ENCODE measurements around the gene C5orf58.

C5orf58 gene

DNA sequence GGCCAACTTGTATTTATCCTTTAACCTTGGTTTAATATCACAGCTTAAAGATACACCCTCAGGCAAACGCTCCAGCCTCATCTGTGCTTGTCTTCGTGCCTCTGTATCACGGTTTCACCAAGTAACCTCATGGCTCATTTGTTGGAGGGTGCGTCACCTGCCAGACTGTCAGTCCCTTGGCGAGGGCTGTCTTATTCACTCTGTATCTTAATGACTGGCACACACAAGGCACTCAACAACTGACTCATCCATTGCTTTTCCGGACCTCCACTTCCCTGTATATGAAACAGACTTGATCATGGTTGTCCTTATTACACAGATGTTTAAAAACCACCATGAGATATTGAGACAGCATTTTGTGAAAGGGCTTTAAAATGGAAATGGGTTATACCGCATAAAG lies 36.8 kb downstream of the C5orf58 start:
- Histone ChIP-seq H3K27me3 (ENCODE audit: insufficient read depth, low read length) (peaks cover 27% of the 10 kb centered on the region), H3K36me3 (ENCODE audit: insufficient read depth, low read length) (no peaks in the 10 kb centered on the region), H2AFZ (ENCODE audit: low read length, unreplicated experiment) (no peak overlapping the region), H3K4me3 (ENCODE audit: low read depth, low read length) (no peak overlapping the region), H3K4me1 (ENCODE audit: control insufficient read depth, insufficient read depth, low read length, unreplicated experiment) (no peaks in the 10 kb centered on the region), H3K79me2 (ENCODE audit: control insufficient read depth, insufficient read depth, low read length, unreplicated experiment) (no peaks in the 10 kb centered on the region), H3K27ac (ENCODE audit: low read depth, low read length) (no peak overlapping the region)

DNA sequence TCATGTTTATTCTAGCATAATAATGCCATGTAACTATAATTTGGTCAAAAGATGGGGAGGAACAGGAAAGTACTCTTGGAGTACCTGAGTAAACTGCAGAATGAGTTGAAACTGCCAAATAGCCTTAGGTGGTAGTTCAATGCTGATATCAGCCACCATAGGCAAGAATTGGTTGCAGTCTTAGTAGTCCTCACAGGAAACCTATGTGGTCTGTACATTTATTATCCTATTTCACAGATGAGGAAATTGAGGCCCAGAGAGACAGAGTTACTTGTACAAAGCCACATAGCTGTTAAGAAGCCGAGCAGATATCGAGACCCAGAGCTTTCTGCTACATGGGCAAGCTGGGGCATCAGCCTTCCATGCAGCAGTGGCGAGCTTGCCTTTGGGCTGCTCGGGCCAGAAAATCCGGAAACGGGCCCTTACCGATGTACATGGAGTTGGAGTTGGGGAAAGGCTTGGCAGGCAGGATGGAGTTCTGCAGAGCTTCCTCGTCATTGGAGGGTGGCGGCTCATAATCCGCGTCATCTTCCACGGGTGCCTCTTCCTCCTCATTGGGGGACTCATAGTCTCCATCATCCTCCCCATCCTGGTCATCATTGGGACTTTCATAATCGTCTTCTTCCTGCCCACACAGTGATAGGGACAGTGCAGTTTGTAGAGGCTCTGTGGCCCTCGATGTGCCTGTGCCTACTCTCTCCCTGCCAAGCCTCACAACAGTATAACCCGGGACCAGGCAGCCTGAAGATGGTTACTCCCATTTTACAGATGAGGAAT lies 37.7 kb downstream of the C5orf58 start:
- Histone ChIP-seq H3K79me2 (ENCODE audit: control insufficient read depth, insufficient read depth, low read length, unreplicated experiment) (no peaks in the 10 kb centered on the region), H3K36me3 (ENCODE audit: insufficient read depth, low read length) (no peaks in the 10 kb centered on the region), H2AFZ (ENCODE audit: low read length, unreplicated experiment) (no peak overlapping the region), H3K4me1 (ENCODE audit: control insufficient read depth, insufficient read depth, low read length, unreplicated experiment) (no peaks in the 10 kb centered on the region), H3K27ac (ENCODE audit: low read depth, low read length) (no peak overlapping the region), H3K4me3 (ENCODE audit: low read depth, low read length) (no peak overlapping the region), H3K27me3 (ENCODE audit: insufficient read depth, low read length) (peaks cover 26% of the 10 kb centered on the region)

DNA sequence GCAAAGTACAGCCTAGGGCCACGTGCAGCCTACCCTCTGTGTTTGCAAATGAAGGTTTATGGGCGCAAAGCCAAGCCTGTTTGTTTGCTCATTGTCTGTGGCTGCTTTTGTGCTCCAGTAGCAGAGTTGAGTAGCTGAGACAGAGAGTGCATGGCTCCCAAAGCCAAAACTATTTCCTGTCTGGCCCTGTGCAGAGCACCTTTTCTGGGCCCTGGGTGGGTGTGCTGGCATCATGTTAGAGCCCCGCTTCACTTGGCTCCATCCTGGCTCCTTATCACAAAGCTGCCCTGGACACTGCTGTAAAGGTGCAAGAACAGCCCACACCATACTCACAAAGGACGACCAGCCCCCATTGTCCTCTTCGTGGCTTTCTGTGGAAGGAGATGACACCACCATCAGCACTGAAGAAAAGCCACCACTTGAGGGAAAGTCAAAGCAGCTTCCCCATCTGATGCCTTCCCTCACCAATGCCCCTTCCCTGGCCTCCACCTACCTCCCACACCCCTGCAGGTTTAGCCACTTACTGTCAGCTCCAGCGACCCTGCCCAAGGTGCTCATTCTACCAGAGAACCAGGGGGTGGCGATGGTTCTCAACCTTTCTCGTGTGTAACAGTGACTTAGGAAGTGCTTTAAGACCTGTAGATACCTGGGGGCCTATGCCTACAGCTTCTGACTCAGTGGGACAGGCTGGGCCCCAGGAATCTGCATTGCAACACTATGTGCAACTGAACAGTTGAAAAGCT lies 41.4 kb downstream of the C5orf58 start:
- Histone ChIP-seq H3K27me3 (ENCODE audit: insufficient read depth, low read length) (peaks cover 8% of the 10 kb centered on the region; the same call in 1 of the 2 replicates), H3K4me3 (ENCODE audit: low read depth, low read length) (no peak overlapping the region), H3K36me3 (ENCODE audit: insufficient read depth, low read length) (no peaks in the 10 kb centered on the region), H3K4me1 (ENCODE audit: control insufficient read depth, insufficient read depth, low read length, unreplicated experiment) (no peaks in the 10 kb centered on the region), H2AFZ (ENCODE audit: low read length, unreplicated experiment) (no peak overlapping the region), H3K27ac (ENCODE audit: low read depth, low read length) (no peak overlapping the region), H3K79me2 (ENCODE audit: control insufficient read depth, insufficient read depth, low read length, unreplicated experiment) (no peaks in the 10 kb centered on the region)

DNA sequence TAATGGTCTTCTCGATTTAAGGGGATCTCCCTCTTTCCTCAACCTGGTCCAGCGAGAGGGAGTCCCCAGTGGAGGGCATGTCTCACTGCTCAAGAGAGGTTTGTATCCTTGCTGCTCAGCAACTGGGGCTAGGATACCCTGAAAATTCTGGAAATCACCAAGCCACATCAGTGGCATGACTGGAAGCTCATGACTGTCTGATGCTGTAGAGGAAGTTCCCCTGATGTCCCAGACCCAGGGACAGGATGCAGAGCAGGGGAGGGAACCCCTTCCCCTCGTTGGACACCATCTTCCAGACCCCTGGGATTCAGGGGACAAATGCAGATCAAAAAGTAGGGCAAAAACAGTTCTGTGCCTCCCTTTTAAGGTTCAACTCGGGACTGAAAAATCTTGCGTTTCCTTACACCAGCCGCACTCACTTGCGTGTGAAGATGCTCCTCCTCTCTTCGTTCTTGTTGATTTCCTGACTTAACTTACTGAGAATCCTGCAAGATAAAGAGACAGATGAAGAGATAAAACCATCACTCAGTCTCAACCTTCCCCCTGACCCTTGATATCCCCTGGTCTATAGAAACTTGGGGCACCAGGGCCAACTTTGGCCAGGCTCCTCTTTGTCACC lies 42.7 kb downstream of the C5orf58 start:
- no peak overlapping the region for H2AFZ ChIP-seq (ENCODE audit: low read length, unreplicated experiment)
- no peaks in the 10 kb centered on the region for H3K4me1 ChIP-seq (ENCODE audit: control insufficient read depth, insufficient read depth, low read length, unreplicated experiment)
- H3K79me2 ChIP-seq (ENCODE audit: control insufficient read depth, insufficient read depth, low read length, unreplicated experiment) = no peaks in the 10 kb centered on the region
- H3K27me3 ChIP-seq (ENCODE audit: insufficient read depth, low read length) = peaks cover 11% of the 10 kb centered on the region; the same call in 1 of the 2 replicates
- H3K27ac ChIP-seq (ENCODE audit: low read depth, low read length) = no peak overlapping the region
- no peak overlapping the region for H3K4me3 ChIP-seq (ENCODE audit: low read depth, low read length)
- H3K36me3 ChIP-seq (ENCODE audit: insufficient read depth, low read length) = no peaks in the 10 kb centered on the region

DNA sequence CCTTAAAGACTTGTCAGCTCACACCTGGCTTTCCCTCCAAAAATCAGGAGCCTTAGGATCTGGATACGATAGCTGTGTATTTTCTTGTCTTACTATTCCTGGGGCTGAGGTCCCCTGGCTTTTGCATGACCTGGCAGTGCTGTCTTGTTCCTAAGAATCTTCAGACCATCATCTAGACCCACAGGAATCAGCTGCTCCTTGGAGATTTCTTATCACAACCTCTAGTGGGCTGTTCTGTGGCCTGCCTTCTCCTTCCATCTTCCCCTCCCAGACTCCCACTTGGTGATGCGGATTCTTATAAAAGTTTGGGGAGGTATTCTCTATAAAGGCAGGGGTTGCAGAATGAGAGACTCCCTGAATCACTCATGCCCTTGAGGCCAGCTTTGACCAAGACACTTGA lies 43.4 kb downstream of the C5orf58 start:
- no peaks in the 10 kb centered on the region for H3K36me3 ChIP-seq (ENCODE audit: insufficient read depth, low read length)
- H3K27ac ChIP-seq (ENCODE audit: low read depth, low read length) = no peak overlapping the region
- H3K4me1 ChIP-seq (ENCODE audit: control insufficient read depth, insufficient read depth, low read length, unreplicated experiment) = no peaks in the 10 kb centered on the region
- H3K79me2 ChIP-seq (ENCODE audit: control insufficient read depth, insufficient read depth, low read length, unreplicated experiment) = no peaks in the 10 kb centered on the region
- no peak overlapping the region for H2AFZ ChIP-seq (ENCODE audit: low read length, unreplicated experiment)
- no peak overlapping the region for H3K4me3 ChIP-seq (ENCODE audit: low read depth, low read length)
- H3K27me3 ChIP-seq (ENCODE audit: insufficient read depth, low read length) = peaks cover 12% of the 10 kb centered on the region; the same call in 1 of the 2 replicates

DNA sequence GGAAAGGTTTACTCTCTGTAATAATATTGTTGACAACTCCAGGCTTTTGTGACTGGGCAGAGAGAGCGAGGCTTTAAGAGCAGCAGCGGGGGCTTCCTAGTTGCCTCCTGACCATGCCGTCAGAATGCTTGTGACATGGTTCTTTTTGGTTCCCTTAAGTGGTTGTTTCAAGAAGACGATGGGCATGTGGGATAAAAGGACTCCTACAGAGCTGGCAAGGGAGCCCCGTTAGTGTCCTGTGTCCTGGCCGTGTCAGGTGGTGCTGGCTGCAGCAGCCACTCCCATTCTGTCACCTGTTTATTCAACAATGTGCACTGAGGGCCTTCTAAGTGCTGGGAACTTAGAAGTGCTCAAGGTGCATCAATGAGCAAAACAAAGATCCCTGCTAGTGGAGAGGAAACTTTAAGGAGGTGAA lies 45.1 kb downstream of the C5orf58 start:
- H3K27me3 ChIP-seq (ENCODE audit: insufficient read depth, low read length) = peaks cover 14% of the 10 kb centered on the region; the same call in 1 of the 2 replicates
- no peak overlapping the region for H2AFZ ChIP-seq (ENCODE audit: low read length, unreplicated experiment)
- H3K27ac ChIP-seq (ENCODE audit: low read depth, low read length) = no peak overlapping the region
- H3K79me2 ChIP-seq (ENCODE audit: control insufficient read depth, insufficient read depth, low read length, unreplicated experiment) = no peaks in the 10 kb centered on the region
- no peaks in the 10 kb centered on the region for H3K4me1 ChIP-seq (ENCODE audit: control insufficient read depth, insufficient read depth, low read length, unreplicated experiment)
- no peaks in the 10 kb centered on the region for H3K36me3 ChIP-seq (ENCODE audit: insufficient read depth, low read length)
- no peak overlapping the region for H3K4me3 ChIP-seq (ENCODE audit: low read depth, low read length)

DNA sequence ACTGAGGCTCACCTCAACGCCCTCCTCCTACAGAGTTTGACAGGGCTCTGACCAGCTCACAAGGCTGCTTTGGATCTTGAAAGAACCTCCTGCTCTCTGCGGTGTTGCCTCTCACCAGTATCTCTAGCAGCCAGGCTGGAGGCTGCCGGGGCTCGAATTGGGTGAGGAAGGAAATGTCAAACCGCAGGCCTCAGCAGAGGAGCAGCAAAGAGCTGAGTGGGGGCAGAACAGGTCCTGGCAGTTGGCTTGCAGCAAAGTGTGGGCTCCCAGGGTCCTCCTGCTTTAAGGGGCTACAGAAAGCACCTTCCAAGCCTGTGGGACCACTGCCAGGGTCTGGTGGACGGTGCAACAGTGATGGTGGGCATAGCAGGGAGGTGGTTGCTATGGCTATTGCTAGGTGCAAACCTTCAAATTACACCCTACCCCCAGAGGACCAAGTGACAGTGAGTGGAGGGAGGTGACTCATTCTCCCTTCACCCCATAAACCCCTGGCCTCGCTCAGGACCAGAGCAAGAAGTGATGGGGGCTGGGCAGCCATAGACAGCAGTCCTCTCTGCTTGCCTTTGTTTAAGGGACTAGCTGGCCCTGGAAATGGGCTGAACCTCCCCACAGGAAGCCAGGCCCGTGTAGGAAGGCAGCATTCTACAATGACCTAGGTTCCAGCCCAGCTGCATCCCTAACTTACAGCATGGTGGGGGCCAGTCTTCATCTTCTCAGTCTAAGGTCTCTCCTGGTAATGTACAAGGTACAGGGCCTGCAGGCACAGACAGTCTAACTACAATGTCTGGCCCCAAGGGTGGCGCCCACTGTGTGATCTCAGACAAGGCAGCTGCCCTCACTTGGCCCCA lies 46.0 kb downstream of the C5orf58 start:
- H3K79me2 ChIP-seq (ENCODE audit: control insufficient read depth, insufficient read depth, low read length, unreplicated experiment) = no peaks in the 10 kb centered on the region
- no peak overlapping the region for H3K27ac ChIP-seq (ENCODE audit: low read depth, low read length)
- no peaks in the 10 kb centered on the region for H3K4me1 ChIP-seq (ENCODE audit: control insufficient read depth, insufficient read depth, low read length, unreplicated experiment)
- H3K4me3 ChIP-seq (ENCODE audit: low read depth, low read length) = no peak overlapping the region
- H2AFZ ChIP-seq (ENCODE audit: low read length, unreplicated experiment) = no peak overlapping the region
- H3K36me3 ChIP-seq (ENCODE audit: insufficient read depth, low read length) = no peaks in the 10 kb centered on the region
- peaks cover 23% of the 10 kb centered on the region for H3K27me3 ChIP-seq (ENCODE audit: insufficient read depth, low read length)

DNA sequence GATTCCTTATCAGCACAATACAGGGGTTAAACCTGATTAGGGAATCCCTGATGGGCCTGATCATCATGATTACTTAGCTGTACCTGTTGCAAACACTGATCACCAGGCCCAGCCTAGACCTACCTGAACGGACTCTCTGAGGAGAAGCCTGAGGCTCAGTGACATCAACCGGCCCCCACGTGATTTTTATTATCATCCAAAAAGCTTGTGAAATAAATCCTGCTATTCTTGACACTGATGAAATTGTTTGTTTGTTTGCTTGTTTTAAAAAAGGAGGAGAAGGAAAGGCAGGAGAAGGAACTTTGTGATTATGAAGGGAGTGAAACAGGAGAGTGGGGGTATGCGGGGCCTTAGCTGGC lies 46.7 kb downstream of the C5orf58 start:
- H2AFZ ChIP-seq (ENCODE audit: low read length, unreplicated experiment) = no peak overlapping the region
- no peaks in the 10 kb centered on the region for H3K4me1 ChIP-seq (ENCODE audit: control insufficient read depth, insufficient read depth, low read length, unreplicated experiment)
- H3K79me2 ChIP-seq (ENCODE audit: control insufficient read depth, insufficient read depth, low read length, unreplicated experiment) = no peaks in the 10 kb centered on the region
- no peak overlapping the region for H3K4me3 ChIP-seq (ENCODE audit: low read depth, low read length)
- no peak overlapping the region for H3K27ac ChIP-seq (ENCODE audit: low read depth, low read length)
- H3K36me3 ChIP-seq (ENCODE audit: insufficient read depth, low read length) = no peaks in the 10 kb centered on the region
- H3K27me3 ChIP-seq (ENCODE audit: insufficient read depth, low read length) = peaks cover 29% of the 10 kb centered on the region

DNA sequence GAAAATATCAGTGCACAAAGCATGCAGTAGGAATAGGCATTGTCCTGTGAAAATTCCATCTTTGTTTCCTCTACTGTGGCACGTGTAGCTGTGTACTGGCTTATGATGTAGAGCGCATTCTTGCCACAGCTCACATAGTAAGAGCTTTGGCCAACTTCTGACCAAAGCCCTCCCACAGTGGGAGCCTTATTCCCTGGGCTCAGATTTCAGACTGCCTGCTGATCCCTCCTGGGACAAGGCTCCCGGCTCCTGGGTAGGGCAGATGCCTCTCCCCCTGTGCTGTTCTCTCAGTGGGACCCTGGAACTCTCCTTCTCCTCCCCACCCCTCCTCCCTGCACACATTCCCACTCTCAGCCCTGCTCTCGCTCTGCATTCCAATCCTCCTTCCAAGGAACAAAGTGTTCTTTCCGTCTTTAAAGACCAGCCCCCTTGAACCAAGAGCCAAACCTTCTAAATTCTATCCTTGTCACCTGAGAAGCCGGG lies 47.3 kb downstream of the C5orf58 start:
- Histone ChIP-seq H3K4me1 (ENCODE audit: control insufficient read depth, insufficient read depth, low read length, unreplicated experiment) (no peaks in the 10 kb centered on the region), H3K79me2 (ENCODE audit: control insufficient read depth, insufficient read depth, low read length, unreplicated experiment) (no peaks in the 10 kb centered on the region), H3K27ac (ENCODE audit: low read depth, low read length) (no peak overlapping the region), H2AFZ (ENCODE audit: low read length, unreplicated experiment) (no peak overlapping the region), H3K4me3 (ENCODE audit: low read depth, low read length) (no peak overlapping the region), H3K36me3 (ENCODE audit: insufficient read depth, low read length) (no peaks in the 10 kb centered on the region), H3K27me3 (ENCODE audit: insufficient read depth, low read length) (peaks cover 35% of the 10 kb centered on the region)

DNA sequence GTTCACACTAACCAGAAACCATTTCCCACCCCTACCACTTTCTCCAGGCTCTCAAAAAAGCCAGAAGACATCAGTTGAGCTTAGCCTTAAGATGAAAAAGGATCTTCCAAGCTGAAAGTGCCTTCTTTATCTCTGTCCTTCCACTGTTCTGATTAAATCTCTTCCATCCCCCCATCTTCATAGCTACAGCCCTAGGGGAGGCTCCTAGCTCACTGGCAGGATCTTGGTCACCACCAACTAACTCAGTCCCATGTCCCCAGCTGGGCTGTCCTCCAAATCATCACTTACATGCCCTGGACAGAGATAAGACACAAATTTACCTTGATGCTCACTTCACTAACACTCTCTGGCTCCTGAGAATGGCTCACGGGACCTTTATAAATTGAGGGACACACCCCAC lies 50.5 kb downstream of the C5orf58 start:
- no peak overlapping the region for H3K4me3 ChIP-seq (ENCODE audit: low read depth, low read length)
- no peaks in the 10 kb centered on the region for H3K79me2 ChIP-seq (ENCODE audit: control insufficient read depth, insufficient read depth, low read length, unreplicated experiment)
- peaks cover 54% of the 10 kb centered on the region for H3K27me3 ChIP-seq (ENCODE audit: insufficient read depth, low read length)
- H2AFZ ChIP-seq (ENCODE audit: low read length, unreplicated experiment) = no peak overlapping the region
- no peaks in the 10 kb centered on the region for H3K4me1 ChIP-seq (ENCODE audit: control insufficient read depth, insufficient read depth, low read length, unreplicated experiment)
- H3K36me3 ChIP-seq (ENCODE audit: insufficient read depth, low read length) = no peaks in the 10 kb centered on the region
- H3K27ac ChIP-seq (ENCODE audit: low read depth, low read length) = no peak overlapping the region

Measured in ACC112 (cell line).